SKM-1 (cell line): ENCODE data around the gene CDH23.

Experiments used
- DNase-seq: peaks from one replicate; lab custom pipeline; 2025; ENCODE audit not compliant: unreplicated experiment; lab: John Stamatoyannopoulos, UW

CDH23 gene

DNA sequence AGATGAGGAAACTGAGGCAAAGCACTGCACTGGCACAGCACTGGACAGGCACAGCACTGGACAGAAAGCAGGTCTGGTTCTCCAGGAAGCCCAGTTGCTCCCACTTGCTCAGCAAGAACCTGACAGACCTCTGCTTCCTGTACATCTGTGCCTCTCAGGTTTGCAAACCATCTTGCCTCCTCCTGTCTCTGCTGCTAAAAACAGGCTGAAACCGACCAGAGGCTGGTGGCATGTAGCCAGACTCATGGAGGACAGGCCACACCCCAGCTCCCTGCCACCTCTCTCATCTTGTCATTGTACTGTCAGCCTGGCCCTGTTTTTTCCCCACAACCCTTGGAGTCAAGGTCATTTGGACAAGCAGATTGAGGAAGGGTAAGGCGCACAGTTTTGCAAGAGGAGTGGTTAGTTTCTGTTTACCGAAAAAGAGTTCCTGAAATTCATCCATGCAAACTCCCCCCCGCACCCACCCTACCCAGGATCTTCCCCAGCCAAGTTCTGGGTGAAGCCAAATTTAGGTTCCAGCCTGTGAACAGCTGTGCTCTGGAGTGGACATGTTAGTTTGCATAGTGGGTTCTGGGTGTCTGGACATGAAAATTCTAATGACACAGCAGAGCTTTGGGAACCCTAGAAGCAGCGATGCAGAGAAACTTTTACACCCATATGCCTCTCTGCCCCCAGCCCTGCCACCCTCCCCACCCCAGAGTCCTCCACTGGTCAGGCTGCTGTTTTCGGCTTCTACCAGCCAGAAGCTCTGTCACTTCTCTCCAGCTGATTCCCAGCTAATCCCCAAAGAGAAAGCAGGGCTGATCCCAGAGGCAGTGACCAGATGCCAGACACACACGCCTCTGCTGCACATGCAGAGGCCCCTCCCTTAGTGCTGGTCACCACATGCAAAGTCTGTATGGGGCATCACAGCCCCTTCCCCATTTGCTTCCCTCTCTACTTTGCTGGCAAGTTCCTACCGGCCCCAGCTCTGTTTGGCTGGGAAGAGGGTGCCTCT lies 331.3 kb downstream of the CDH23 start:
- DNase-seq, result peak; percentile 94

DNA sequence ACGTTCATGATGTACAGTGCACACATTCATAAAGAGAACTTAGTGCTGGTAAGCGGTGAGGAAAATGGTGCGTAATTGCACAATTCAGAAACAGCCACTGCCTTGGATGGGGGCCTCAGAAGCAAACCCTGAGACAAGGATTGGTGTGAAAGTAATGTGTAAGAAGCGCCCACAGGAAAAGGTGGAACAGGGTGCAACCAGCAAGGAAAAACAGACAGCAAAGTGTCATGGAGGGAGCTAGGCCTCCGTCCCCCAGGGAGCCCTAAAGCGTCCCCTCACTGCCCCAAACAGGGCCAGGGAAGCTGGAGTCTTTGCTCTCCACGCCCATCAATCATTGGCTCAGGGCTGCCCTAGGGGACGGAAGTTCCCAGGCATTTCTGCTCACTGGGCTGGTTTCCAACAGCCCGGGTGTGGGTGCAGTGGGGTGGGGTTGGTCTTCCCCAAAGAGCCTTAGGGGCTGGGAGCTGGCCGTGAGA lies 332.5 kb downstream of the CDH23 start:
- DNase-seq, result peak; percentile 62

DNA sequence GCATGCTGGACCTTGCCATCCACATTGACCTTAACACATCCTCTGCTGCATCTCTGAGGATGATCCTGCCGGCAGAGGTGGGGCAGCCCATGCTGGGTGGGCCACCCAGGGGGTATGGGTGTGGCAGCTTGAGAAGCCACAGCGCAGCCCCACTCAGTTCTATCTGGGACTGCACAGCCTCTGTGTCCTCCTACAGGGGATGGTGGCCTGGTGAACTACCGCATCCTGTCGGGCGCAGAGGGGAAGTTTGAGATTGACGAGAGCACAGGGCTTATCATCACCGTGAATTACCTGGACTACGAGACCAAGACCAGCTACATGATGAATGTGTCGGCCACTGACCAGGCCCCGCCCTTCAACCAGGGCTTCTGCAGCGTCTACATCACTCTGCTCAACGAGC lies 335.1 kb downstream of the CDH23 start:
- no peak for DNase-seq

DNA sequence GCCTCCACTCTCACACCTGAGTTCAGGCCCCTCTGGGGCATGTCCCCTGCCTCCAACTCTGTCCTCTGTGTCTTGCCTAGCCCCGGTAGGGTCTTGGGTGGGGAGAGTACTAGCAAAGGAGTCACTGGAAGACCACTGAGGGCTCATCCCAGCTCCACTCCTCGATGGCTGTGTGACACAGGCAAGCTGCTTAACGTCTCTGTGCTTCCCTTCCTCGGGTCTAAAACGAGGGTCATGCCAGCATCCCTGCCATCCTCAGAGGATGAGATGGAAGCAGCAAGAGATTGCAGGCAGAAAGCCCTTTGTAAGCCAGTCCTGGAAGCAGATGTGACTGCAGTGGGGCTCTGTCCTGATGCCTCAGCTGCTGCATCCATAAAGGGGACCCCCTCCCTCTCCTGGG lies 338.1 kb downstream of the CDH23 start:
- no peak for DNase-seq

DNA sequence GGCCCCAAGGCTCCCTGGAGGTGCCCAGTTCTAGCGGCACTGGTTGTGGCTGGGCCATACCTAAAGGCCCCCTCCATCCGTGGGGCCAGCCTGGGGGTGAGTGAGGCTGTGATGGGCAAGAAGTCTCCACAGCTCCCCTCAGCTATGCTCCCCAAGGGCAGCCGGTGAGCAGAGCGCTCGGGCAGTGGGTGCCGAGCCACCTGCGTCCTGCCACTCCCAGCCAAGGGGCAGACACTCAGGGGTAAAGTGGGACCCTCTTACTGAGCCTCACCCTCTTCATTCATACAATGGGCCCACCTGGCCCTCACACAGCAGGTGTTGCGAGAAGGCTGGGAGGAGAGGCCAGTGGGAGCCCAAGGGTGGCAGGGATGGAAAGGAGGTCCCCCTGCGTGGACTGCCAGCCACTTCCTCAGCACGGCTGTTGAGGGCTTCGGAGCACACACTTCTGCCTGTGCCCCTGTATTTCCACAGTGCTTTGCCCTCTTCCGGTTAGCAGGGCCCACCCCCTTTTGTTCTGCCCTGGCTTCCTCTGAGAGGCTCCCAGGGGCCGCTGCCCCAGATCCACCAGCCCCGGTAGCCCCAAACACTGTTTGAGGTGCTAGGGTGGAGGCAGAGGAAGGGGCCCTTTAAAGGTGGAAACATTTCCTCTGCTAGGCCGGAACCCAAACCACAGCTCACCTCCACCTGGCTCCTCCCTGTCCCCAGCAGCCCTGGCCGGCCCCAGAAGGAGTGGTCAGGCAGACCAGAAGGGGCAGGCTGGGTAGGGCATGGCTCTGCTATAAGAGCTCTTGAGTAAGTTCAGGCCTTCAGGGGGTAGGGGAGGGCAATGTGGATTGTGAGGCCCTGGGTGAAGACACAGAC lies 339.2 kb downstream of the CDH23 start:
- DNase-seq, result no peak

DNA sequence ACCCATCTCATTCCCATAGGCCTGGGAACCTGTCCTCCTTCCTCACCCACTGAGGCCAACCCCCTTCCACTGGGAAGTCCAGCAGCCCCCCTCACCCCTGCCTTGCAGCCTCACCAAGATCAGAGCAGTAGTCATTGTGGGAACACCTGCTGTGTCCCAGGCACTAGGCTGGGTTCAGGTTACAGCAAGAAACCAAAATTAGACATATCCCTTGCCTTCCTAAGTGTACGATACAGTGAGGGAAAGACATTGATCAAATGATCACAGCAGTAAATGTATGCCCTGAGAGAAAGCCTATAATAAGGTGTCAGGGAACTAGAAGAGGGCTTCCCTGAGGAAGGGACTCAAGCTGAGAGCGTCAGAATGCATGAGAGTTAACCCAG lies 339.8 kb downstream of the CDH23 start:
- no peak for DNase-seq

DNA sequence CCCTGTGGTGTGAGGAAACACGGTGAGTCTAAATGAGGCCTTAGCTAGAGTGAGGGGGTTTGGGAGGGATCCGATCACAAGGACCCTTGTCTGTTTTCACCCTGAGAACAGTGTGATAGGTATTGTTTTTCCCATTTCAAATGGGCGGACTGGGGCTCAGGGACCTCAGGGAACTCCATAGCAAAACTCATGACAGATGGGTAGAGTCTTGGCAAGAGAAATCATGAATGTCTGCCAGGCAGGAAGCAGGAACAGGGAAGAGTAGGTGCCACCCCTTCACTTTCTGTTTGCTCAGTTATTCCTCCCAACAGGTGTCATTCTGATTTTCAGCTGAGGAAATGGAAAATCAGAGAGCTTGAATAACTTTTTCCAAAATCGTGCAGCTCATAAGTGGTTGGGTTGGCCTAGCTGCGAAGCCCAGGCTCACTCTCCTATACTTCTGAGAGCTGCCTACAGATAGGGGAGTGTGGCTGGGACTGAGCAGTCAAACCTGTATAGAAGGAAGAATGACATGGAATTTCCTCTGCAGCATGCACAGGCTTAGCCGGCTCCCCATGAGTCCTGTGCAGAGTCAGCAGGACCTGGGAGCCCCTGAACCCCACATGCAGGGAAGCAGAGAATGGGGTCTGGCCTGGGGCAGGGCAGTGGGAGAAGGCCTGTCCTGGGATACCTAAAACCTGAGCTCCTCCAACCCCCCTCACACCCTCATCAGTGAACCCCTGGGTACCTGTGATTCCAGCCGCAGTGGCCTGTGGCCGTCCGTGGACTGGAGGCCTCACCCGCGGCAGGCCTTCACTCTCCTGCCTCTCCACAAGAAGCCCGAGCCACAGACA lies 340.5 kb downstream of the CDH23 start:
- DNase-seq, result no peak

DNA sequence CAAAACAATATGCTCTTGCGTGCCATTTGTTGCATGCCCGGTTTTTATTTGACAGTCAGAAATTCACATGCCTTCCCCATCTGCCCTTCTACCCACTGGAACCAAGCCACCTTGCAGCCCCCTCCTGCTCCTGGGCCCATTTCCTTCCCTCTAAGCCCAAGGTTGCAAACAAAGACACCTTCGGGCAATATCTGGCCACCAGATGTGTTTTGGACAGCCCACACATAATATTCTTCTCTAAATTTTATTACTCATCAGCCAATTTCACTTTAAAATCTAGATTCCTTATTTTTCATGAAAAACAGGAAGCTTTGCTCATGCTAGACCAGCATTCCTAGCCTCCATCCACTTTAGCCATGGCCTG lies 341.1 kb downstream of the CDH23 start:
- no peak for DNase-seq

DNA sequence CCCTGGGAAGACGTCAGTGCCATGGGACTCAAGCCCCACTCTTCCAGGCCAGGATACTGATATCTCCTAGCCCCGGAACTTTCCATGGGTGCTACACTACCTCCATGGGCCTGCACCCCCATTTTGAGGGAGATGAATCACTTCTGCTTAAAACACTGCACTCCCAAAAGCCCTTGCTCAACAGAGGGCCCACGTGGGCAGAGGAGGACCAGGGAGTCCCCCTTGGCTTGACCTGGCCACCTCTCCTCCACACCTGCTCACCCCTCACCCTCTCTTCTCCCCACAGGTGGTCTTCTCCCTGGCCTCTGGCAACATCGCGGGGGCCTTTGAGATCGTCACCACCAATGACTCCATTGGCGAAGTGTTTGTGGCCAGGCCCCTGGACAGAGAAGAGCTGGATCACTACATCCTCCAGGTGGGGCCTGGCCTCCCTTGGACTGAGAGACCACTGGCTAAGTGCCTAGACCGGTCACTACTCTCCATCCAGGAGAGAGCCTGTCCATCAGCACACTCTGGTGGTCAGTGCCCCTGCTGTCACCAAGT lies 342.7 kb downstream of the CDH23 start:
- DNase-seq, result no peak

DNA sequence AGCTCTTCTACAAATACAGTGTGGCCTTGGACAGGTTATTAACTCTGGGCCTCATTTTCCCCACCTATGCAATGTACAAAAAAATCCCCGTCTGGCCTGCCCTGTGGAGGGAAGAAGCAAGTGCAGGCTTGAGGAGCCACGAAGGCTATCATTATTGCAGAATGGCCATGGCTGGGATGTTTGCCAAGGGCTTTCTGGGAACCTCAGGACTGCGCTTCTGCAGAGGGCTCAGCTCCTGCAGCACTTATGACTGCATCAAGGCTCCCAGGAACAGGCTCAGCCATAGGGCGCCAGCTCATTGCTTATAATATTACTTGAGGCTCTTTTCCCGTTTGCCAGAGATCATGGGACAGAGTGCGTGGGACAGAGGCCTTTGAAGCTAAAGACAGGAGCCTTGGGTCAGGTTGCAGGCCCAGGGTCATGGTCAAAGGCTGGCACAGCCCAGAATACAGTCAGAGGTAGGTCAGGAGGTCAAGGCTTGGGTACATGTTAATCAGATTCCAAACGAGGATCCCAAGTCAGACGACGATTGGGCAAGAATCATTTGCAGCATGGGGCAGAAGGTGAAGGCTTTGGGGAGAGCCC lies 343.4 kb downstream of the CDH23 start:
- DNase-seq, result no peak

DNA sequence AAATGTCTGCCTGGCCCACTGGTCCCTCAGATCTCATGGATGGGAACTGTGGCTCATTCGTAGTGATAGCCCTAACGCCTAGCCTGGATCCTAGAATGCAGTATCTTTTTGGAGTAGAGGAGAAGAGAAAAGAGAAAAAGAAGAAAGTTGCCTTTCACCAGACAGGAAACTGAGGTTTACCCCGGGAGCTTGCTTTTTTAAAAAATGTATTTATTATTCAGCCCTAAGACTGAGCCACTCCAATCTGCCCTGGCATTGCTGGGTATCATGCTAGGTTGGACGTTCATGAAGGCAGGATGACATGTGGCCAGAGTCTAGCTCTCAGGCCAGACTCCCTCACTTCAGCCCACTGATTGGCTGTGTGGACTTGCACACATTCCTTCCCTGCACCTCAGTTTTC lies 344.3 kb downstream of the CDH23 start:
- no peak for DNase-seq

DNA sequence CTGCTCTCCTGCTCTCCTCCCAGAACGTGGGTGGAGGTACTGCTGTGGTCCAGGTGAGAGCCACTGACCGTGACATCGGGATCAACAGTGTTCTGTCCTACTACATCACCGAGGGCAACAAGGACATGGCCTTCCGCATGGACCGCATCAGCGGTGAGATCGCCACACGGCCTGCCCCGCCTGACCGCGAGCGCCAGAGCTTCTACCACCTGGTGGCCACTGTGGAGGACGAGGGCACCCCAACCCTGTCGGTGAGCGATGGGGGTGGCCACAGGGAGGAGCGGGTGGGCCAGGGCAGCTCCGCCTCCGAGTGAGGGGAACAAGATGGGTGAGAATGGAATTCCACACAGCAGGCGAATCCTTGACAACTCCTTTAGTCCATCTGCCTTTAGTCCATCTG lies 345.0 kb downstream of the CDH23 start:
- no peak for DNase-seq

DNA sequence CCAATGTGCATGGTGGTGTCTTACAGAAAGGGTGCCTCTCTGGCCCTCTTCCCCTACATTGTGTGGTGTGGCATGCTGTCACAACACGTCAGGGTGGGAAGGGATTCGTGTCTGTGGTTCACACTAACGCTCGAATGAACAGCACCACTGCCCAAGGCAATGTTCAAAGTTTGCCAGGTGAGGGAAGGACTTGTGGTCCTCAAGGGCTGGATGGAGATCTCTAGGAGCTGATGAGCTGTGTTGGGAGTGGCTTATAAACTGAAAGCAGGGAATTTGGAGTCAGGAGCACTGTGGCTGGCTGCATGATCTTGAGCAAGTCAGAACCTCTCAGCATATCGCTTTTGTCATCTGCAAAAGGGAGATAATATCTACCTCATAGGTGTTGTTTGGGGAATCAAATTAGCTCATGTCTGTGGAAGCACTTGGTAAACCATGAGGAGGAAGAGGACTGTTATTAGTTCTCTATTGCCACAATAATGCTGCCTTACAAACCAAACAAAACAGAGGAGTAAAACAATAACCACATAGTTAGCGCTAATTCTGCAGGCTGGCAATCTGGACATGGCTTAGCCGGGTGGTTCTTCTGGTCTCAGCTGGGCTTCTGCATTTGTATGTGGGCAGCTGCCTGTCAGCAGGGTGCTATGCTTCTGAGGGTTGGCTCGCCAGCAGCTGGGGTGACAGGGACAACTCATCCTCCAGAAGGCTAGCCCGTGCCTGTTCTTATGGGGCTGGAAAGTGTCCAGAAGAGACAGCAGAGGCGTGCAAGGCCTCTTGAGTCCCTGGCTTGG lies 345.8 kb downstream of the CDH23 start:
- no peak for DNase-seq

DNA sequence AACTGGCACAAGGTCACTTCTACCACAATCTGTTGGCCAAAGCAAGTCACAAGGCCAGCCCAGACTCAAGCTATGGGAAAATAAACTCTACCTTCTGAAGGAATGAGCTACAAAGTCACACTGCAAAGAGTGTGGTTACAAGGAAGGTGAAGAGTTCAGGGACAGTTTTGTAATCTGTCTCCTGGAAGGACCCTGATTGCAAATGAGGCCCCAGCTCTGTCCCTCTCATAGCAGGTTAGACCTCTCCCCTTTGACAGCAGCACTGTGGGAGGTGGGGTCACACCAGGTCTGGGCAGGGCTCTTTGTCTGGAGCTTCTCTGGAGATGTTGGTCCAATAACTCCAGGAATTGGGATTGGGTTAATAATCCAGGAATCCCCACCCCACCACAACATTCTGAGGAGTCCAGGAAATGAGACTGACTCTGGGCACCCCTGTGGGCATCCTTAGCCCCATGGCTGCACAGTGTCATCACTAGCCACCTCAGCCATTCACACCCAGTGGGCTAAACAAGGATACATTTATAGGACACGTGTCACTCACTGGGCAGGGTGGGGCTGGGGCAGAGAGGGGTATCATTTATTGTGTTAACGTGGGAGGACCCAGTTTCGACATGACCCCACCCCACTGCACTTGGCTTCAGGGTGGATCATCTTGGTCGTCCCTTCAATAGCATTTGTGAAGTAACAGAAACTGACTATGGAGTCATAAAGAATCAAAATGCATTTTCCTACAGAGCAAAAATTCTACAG lies 346.5 kb downstream of the CDH23 start:
- DNase-seq, result peak; percentile 73

DNA sequence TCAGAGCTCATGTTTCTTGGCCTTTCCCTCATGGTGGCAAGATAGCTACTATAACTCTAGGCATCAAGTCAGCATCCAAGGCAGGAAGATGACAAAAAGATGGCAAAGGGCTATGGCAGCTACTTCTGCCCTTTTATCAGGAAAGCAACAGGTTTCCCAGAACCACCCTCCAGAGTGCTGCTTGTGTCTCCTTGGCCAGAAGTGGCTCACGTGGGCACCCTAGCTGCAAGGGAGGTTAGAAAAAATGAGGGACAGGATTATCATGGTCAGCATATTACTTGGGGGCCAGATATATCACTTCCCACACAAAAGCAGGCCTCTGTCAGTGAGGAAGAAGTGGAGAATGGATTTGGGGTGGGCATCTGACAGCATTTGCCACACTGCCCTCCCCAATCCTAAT lies 347.1 kb downstream of the CDH23 start:
- no peak for DNase-seq

DNA sequence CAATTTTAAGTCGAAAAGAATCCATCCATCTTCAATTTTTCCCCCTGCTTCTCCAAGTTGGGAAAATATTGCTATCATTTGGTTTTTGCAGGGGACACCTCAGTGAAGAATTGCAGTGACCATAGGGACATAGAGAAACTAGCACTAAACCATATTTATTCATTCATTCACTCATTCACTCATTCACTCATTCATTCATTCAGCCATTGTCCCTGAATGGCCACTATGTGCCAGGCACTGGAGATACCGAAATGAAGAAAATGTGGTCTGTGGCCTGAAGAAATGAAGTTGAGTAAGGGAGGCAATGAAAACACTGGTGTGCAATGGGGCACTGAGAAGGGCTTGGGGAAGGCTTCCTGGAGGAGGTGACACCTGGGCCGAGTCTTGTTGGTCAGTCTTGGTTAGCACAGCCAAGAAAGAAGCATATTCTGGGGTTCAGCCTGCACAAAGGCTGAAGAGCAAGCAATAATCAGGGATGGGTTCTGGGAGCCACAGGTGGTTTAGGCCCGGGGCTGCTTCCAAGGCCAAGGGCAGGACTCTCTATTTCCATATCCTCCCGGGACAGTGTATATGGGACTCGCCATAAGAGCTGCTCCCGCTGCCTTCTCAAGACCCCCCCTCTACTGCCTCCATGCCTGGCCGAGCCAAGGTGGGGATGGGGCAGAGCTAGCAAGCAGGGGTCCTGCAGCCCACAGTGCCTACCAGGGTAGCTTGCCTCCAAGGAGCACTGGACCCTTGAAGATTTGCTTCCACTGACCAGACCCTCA lies 348.4 kb downstream of the CDH23 start:
- DNase-seq, result no peak

DNA sequence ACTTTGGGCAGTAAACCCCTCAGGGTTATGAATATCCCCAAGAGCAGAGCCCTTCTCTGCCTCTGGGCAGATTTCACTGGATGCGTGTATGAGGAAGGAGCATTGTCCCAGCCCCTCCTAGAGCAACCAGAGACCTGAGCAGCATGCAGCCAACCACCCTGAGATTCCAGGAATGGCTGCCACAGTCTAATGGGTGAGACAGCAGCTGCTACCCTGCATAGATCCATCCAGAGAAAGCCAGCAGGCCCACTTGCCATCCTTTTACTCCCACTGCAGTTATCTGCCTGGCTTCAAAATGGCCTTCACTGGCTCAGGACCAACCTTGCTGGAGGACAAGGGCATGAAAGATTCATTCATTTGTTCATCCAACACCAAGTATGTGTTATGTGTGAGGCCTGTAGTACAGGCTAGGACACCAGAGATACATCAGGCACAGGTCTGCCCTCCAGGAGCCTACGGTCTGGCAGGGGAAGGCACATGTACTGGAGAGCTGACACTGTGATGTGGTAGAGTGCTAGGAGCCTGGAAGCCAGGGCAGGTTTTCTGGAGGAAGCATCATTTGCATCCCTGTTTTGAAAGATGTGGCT lies 349.0 kb downstream of the CDH23 start:
- no peak for DNase-seq
